CD4-positive, alpha-beta T cell treated with Interleukin-6 at 100 ng/mL for 8 hours (primary cell): ENCODE measurements around the gene DHRS7.

Experiments used
- DNase-seq: peaks from one replicate; pipeline ENCODE4 v3.0.0-alpha.2; 2020; ENCODE audit warnings: mixed read lengths, low spot score

The DHRS7 gene

GRCh38 chr14:60164712-60165546 is at the start of gene DHRS7:
Gene DHRS7 (minus strand): TSS chr14:60165398. CDS start chr14:60165309, 89 bp downstream.
- DNase-seq, result peak; percentile 67

GRCh38 chr14:60214415-60215126 is 49.4 kb upstream of the DHRS7 start:
- DNase-seq, result no peak

- DNase-seq, result no peak
Measured at GRCh38 chr14:60214003-60214402, 48.8 kb upstream of the DHRS7 start.

GRCh38 chr14:60212503-60213371 is 47.5 kb upstream of the DHRS7 start:
- no peak for DNase-seq

GRCh38 chr14:60211153-60211552 is 46.0 kb upstream of the DHRS7 start:
- DNase-seq, result no peak

- no peak for DNase-seq
Measured at GRCh38 chr14:60210703-60211102, 45.5 kb upstream of the DHRS7 start.

- DNase-seq, result no peak
Measured at GRCh38 chr14:60206837-60207533, 41.8 kb upstream of the DHRS7 start.

GRCh38 chr14:60206249-60206670 is 41.1 kb upstream of the DHRS7 start:
- no peak for DNase-seq

- no peak for DNase-seq
Measured at GRCh38 chr14:60204843-60205774, 39.9 kb upstream of the DHRS7 start.

- DNase-seq, result no peak
Measured at GRCh38 chr14:60204104-60204842, 39.1 kb upstream of the DHRS7 start.

GRCh38 chr14:60199321-60199720 is 34.1 kb upstream of the DHRS7 start:
- DNase-seq, result no peak

- no peak for DNase-seq
Measured at GRCh38 chr14:60197629-60198303, 32.6 kb upstream of the DHRS7 start.

GRCh38 chr14:60196291-60196690 is 31.1 kb upstream of the DHRS7 start:
- no peak for DNase-seq

GRCh38 chr14:60195179-60195810 is 30.1 kb upstream of the DHRS7 start:
- no peak for DNase-seq

GRCh38 chr14:60189923-60190840 is 25.0 kb upstream of the DHRS7 start:
- DNase-seq, result no peak

GRCh38 chr14:60188696-60189095 is 23.5 kb upstream of the DHRS7 start:
- no peak for DNase-seq

- DNase-seq, result no peak
Measured at GRCh38 chr14:60188115-60188514, 22.9 kb upstream of the DHRS7 start.
